Peyer's patch (tissue), 4 donors: ENCODE results near the gene FYB1.

ENCODE experiments used
- CTCF ChIP-seq, 6 experiments: fragments of 450-650 bp in 4 of 6; fragments of 200-600 bp in 2 of 6; sonication (generic) in 1 of 6; IDR thresholded peaks; one replicate each; pipeline ENCODE4 v1.5.1; 2017 to 2019; ENCODE audit warnings: antibody characterized with exemption in 6 of 6, mild to moderate bottlenecking in 3 of 6, moderate library complexity in 1 of 6
- POLR2A ChIP-seq, 2 donors: fragments of 450-650 bp; IDR thresholded peaks; one replicate each; pipeline ENCODE4 v1.5.1; 2017; ENCODE audit warnings: antibody characterized with exemption in 2 of 2, mild to moderate bottlenecking in 2 of 2, moderate library complexity in 2 of 2

- TF ChIP-seq CTCF (IDR thresholded peaks at IDR 0.05) (no peak), POLR2A (IDR thresholded peaks at IDR 0.05) (no peak)
Measured at GRCh38 chr5:39146831-39147540, 72.4 kb downstream of the FYB1 start.
